Activated naive CD4-positive, alpha-beta T cell treated with anti-CD3 and anti-CD28 coated beads for 36 hours (primary cell): ENCODE results near the gene MFN2. TPM values are rescaled to one million over a fixed set of nuclear protein-coding genes. Genes with fewer than 3 reads are reported as not detected.

ENCODE experiments used
- CTCF ChIA-PET: fragments of 350-600 bp; sonication (Branson Sonifier 250); formaldehyde crosslinking; loops from one replicate; lab custom pipeline; 2021; ENCODE audit warnings: antibody characterized with exemption; lab: Charles Lee
- DNase-seq: peaks from one replicate; pipeline ENCODE4 v3.0.0-alpha.2; 2020
- H3K27ac Mint-ChIP-seq: one replicate; pipeline ENCODE4 v1.8.0; 2021; ENCODE audit warnings: mild to moderate bottlenecking, mixed read lengths
- H3K27me3 Mint-ChIP-seq: one replicate; pipeline ENCODE4 v1.8.0; 2021; ENCODE audit warnings: low read depth, mixed read lengths
- H3K36me3 Mint-ChIP-seq: one replicate; pipeline ENCODE4 v1.8.0; 2021; ENCODE audit warnings: low read depth, mixed read lengths
- H3K4me1 Mint-ChIP-seq: one replicate; pipeline ENCODE4 v1.8.0; 2021; ENCODE audit warnings: low read depth, mixed read lengths
- H3K4me3 Mint-ChIP-seq: one replicate; pipeline ENCODE4 v1.8.0; 2021; ENCODE audit warnings: mild to moderate bottlenecking, moderate library complexity, mixed read lengths
- H3K9me3 Mint-ChIP-seq: one replicate; pipeline ENCODE4 v1.8.0; 2021; ENCODE audit warnings: mixed read lengths
- intact Hi-C: fragments of 100-400 bp; cut with micrococcal nuclease; formaldehyde crosslinking; loops from one replicate; pipeline ENCODE4 v1.15.1; 2023
- total RNA-seq, 2 experiments: library from RNA; stranded (reverse); gene quantifications; one replicate each; pipeline ENCODE4 v1.2.3, GENCODE V29; 2021

MFN2 gene
- total RNA-seq, 2 experiments from 2014 or later, result 47.4 to 52.3 TPM

DNA sequence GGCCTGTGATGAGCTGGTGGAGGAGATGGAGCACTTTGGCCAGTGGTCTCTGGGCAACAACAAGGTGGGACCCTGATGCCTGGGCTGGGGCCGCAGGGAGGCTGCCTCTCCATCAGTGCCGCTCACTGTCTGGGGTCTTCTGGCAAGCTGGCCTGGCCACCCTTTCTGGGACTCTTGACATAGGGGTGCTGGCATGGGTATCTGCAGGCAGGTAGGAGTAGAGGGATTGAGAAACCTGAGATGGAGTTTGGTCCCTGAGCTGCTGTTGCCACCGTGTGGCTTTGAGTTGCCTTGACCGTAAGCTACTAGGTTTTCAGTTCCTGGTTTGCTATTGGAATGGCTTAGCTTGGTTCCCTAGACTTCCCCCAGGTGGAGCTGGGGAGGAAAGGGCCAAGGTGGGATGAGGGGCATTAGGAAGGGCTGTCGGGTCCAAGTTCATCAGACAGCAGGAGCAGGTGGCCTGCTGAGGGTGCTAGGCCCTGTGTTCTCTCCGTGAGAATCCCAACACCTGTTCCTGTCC lies 13.2 kb upstream of the MFN2 start:
- Mint-ChIP-seq H3K4me1 (no peaks in the 10 kb centered on the region), H3K27ac (no peak overlapping the region), H3K9me3 (no peaks in the 10 kb centered on the region), H3K4me3 (no peak overlapping the region), H3K27me3 (no peaks in the 10 kb centered on the region), H3K36me3 (no peaks in the 10 kb centered on the region)
- no peak for DNase-seq
- intact Hi-C loops, result loop anchor here (5.0 kb wide), 1 partner anchor 130 kb away; no protein-coding TSS in a partner anchor
- CTCF ChIA-PET, result interaction anchor here (1.1 kb wide), 1 partner anchor 130 kb away, joined by 4 read pairs; no protein-coding TSS in a partner anchor

DNA sequence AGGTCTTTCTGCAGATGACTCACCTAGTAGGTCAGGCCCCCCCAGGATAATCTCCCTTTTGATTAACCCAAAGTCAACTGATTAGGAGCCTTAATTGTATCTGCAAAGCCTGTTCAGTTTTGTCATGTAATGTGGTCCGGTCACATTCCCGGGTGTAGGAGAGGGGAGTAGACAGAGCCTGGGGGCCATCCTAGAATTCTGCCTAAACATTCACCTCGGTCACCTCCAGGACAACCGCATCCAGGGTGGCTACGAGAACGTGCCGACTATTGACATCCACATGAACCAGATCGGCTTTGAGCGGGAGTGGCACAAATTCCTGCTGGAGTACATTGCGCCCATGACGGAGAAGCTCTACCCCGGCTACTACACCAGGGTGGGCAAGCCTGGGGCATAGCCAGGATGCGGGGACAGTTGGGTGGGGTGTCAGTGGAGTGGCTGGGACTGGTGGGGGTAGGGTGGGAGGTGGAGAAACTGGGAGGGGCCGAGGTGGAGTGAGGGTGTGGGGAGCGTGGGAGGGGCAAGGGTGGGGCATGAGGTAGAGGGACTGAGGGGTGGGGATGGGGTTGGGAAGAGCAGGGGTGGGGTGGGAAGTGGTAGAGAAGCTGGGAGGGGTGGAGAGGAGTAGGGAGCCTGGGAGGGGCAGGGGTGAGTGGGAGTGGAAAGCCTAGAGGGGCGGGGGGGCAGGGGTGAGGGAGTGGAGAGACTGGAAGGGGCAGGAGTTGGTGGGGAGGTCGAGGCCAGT lies 9.6 kb upstream of the MFN2 start:
- Mint-ChIP-seq H3K27ac (no peak overlapping the region), H3K4me1 (peaks cover 3% of the 10 kb centered on the region), H3K9me3 (no peaks in the 10 kb centered on the region), H3K4me3 (no peak overlapping the region), H3K36me3 (peaks cover 5% of the 10 kb centered on the region), H3K27me3 (no peaks in the 10 kb centered on the region)
- no peak for DNase-seq
- CTCF ChIA-PET, result no interaction called here
- intact Hi-C loops, result no loop called here

DNA sequence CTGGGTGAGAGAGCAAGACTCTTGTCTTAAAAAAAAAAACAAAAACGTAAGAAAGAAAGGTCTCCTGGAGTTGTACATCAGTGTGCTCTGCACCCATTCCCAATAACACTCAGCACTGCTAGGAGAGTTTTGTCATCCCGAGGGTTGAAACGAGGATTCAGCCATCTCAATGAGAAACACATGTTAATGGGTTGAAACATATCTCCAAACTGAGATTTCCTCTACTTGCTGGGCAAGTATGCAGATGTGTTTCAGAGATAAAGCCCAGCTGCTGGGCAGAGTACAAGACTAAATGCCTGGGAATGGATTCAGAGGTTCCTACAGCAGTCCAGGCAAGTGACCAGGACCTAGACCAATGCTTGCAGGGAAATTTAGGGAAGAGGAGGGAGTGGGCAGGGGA lies 2.6 kb upstream of the MFN2 start:
- intact Hi-C loops, result no loop called here
- CTCF ChIA-PET, result no interaction called here
- H3K36me3 Mint-ChIP-seq, result peaks cover 8% of the 10 kb centered on the region
- no peak for DNase-seq
- H3K9me3 Mint-ChIP-seq, result no peaks in the 10 kb centered on the region
- H3K4me3 Mint-ChIP-seq, result no peak overlapping the region
- peaks cover 31% of the 10 kb centered on the region for H3K4me1 Mint-ChIP-seq
- no peaks in the 10 kb centered on the region for H3K27me3 Mint-ChIP-seq
- no peak overlapping the region for H3K27ac Mint-ChIP-seq

DNA sequence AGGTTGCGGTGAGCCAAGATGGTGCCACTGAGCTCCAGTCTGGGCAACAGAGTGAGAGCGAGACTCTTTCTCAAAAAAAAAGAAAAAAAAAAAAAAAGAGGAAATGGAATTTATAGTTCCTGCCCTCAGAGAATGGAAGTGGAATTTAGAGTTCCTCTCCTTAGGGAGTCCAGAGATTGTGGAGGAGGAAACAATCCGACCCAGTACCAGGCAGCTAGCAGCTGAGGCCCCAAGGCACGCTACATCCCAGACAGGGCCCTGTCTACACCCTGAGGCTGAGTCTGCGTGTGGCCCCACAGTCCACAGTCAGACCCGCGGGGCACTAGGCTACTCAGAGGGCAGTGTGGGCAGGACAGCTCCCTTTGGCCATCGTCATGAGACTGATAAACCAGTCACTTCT lies 1.9 kb upstream of the MFN2 start:
- peaks cover 31% of the 10 kb centered on the region for H3K4me1 Mint-ChIP-seq
- intact Hi-C loops, result no loop called here
- H3K9me3 Mint-ChIP-seq, result no peaks in the 10 kb centered on the region
- H3K27ac Mint-ChIP-seq, result no peak overlapping the region
- no peak overlapping the region for H3K4me3 Mint-ChIP-seq
- DNase-seq, result no peak
- CTCF ChIA-PET, result interaction anchor here (0.8 kb wide), 1 partner anchor 140 kb away, joined by 3 read pairs; no protein-coding TSS in a partner anchor
- H3K36me3 Mint-ChIP-seq, result peaks cover 8% of the 10 kb centered on the region
- no peaks in the 10 kb centered on the region for H3K27me3 Mint-ChIP-seq

DNA sequence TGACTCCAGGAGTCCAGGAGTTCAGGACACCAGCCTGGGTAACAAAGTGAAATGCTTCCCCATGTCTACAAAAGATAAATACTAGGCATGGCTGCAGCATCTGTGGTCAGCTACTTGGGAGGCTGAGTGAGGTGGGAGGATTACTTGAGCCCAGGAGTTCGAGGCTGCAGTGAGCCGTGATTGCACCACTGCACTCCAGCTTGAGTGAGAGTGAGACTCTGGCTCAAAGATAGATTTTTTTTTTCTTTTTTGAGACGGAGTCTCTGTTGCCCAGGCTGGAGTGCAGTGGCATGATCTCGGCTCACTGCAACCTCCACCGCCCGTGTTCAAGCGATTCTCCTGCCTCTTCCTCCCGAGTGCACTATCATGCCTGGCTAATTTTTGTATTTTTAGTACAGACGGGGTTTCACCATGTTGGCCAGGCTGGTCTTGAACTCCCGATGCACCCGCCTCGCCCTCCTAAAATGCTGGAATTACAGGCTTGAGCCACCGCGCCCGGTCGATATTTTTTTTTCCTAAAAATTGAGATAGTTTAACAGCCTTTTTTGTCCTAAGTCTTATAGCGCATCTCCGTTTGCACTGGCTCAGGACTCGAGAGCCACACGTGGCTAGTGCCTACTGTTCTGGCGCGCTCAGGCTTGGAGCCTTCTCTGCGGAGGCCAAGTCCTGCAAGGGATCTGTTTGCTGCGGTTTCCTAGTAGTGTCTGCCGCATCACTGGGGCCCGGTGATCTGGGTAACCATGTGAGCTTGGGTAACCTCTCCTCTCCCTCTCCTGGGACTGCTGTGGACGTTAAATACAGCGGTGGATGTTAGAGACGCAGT lies 1.0 kb upstream of the MFN2 start:
- intact Hi-C loops, result no loop called here
- Mint-ChIP-seq H3K27ac (peak overlapping the region; percentile 76), H3K36me3 (peaks cover 11% of the 10 kb centered on the region), H3K4me1 (peaks cover 39% of the 10 kb centered on the region), H3K4me3 (peak overlapping the region; percentile 97), H3K9me3 (no peaks in the 10 kb centered on the region), H3K27me3 (no peaks in the 10 kb centered on the region)
- no peak for DNase-seq
- CTCF ChIA-PET, result interaction anchor here (1.3 kb wide), 1 partner anchor 14 kb away, joined by 3 read pairs; no protein-coding TSS in a partner anchor

DNA sequence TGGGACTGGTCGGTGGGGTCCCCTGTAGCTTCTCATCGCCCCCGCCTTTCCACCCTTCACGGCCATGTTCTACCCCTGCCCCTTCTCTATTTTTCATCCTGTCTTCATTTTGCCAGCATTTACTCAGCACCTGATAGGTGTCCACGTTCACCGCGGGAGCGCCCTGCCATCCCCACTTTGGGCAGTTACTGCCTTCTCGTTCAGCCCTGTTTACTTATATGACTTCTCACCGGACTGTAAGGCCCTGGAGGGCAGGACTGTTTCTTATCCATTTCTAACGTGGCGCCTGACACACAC lies 380 bp downstream of the MFN2 start:
- no peaks in the 10 kb centered on the region for H3K9me3 Mint-ChIP-seq
- H3K27me3 Mint-ChIP-seq, result no peaks in the 10 kb centered on the region
- intact Hi-C loops, result loop anchor here (1.0 kb wide), 4 partner anchors 39 to 175 kb away; partner anchors contain the start of genes KIAA2013, MIIP and MTHFR
- DNase-seq, result no peak
- peaks cover 8% of the 10 kb centered on the region for H3K36me3 Mint-ChIP-seq
- H3K27ac Mint-ChIP-seq, result peak overlapping the region; percentile 92
- CTCF ChIA-PET, result interaction anchor here (0.7 to 1.7 kb wide), 4 partner anchors 12 to 327 kb away, joined by 3 to 5 read pairs (median 3); no protein-coding TSS in a partner anchor
- H3K4me1 Mint-ChIP-seq, result peaks cover 49% of the 10 kb centered on the region
- peak overlapping the region; percentile 97 for H3K4me3 Mint-ChIP-seq

DNA sequence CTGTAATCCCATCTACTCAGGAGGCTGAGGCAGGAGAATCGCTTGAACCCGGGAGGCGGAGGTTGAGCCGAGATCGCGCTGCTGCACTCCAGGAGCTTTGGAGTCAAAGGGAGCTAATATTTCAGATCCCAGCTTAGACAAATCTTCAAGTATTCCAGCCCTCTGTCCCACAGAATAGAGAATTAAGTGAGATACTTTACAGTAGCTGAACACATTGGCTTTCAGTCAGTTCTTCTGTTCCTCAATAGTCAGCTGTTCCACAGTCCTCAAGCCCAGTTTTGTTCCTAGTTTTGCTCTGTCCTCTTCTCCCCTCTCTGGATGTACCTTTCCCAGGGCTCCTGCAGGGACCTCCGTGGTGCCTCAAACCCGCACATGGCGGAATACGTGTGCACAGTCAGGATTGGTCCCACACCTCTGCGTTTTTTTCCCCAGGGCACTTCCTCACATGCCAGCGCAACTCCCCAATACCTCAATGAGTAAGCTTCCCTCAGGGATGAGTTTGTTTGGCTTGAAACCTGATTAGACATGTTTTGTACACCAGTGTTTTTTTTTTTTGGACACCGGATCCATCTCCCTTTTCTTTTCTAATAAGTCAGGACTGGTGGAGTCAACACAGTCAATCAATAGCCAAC lies 1.2 kb downstream of the MFN2 start:
- peaks cover 55% of the 10 kb centered on the region for H3K4me1 Mint-ChIP-seq
- H3K4me3 Mint-ChIP-seq, result peak overlapping the region; percentile 97
- H3K9me3 Mint-ChIP-seq, result no peaks in the 10 kb centered on the region
- H3K27me3 Mint-ChIP-seq, result no peaks in the 10 kb centered on the region
- H3K27ac Mint-ChIP-seq, result peak overlapping the region; percentile 92
- no peak for DNase-seq
- CTCF ChIA-PET, result interaction anchor here (0.6 to 1.7 kb wide), 4 partner anchors 73 to 411 kb away, joined by 3 to 5 read pairs (median 3); no protein-coding TSS in a partner anchor
- intact Hi-C loops, result no loop called here
- peaks cover 10% of the 10 kb centered on the region for H3K36me3 Mint-ChIP-seq

DNA sequence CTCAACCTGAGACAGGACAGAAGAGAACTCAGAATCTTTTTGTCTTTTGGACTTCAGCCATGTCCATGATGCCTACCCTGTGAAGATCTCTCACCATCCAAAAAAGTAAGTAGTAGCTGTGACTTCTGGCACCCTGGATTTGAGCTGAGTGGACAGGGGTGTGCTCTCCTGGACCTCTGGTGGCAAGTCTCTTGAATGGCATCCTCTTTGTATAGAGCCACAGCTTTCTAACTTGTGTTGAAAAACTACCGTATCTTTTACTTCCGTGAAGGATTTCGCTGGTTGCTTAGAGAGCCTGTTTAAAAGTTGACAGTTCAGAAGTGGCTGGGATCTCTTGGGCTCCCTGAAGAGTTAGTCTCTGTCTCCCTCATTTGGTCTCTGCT lies 1.8 kb downstream of the MFN2 start:
- Mint-ChIP-seq H3K27ac (peak overlapping the region; percentile 47), H3K9me3 (no peaks in the 10 kb centered on the region), H3K4me3 (peak overlapping the region; percentile 97), H3K4me1 (peaks cover 55% of the 10 kb centered on the region), H3K36me3 (peaks cover 10% of the 10 kb centered on the region), H3K27me3 (no peaks in the 10 kb centered on the region)
- CTCF ChIA-PET, result interaction anchor here (0.6 to 1.7 kb wide), 2 partner anchors 73 to 411 kb away, joined by 3 to 5 read pairs; no protein-coding TSS in a partner anchor
- DNase-seq, result no peak
- intact Hi-C loops, result no loop called here

DNA sequence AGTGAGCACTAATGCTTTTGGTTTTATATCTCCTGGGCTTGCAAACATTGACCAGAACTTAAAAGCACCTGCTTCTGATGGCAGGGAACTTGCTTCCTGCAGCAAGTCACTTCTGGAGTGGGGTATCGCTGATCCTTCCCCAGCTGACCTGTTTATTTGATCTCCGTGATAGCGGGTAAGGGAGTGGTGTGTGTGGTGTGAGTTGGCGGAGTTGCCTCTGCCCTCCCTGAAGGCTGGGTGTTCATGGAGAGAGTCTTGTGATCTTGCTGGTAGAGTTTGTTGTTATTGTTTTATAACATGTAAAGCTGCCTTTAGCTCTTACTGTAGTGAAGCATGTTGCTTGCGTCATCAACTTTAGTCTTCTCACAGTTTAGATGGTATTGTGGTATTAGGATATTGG lies 3.9 kb downstream of the MFN2 start:
- no peak for DNase-seq
- H3K36me3 Mint-ChIP-seq, result peaks cover 13% of the 10 kb centered on the region
- peaks cover 55% of the 10 kb centered on the region for H3K4me1 Mint-ChIP-seq
- no peaks in the 10 kb centered on the region for H3K27me3 Mint-ChIP-seq
- H3K9me3 Mint-ChIP-seq, result no peaks in the 10 kb centered on the region
- no peak overlapping the region for H3K27ac Mint-ChIP-seq
- intact Hi-C loops, result no loop called here
- CTCF ChIA-PET, result no interaction called here
- no peak overlapping the region for H3K4me3 Mint-ChIP-seq

DNA sequence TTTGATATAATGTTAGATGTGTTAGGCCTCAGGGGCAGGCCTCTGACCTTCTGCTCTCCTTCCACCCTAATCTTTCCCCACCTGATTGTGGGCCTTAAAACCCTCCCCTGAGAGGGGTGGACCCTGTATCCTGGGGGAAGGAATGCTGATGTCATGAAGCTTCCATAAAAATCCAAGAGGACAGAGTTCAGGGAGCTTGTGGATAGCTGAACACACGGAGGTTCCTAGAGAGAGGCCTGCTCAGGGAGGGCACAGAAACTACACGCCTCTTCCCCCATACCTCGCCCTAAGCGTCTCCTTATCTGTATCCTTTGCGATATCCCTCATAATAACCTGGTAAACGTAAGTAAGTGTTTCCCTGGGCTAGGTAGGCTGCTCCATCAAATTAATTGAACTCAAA lies 4.3 kb downstream of the MFN2 start:
- Mint-ChIP-seq H3K9me3 (no peaks in the 10 kb centered on the region), H3K27me3 (no peaks in the 10 kb centered on the region), H3K4me1 (peaks cover 50% of the 10 kb centered on the region), H3K4me3 (no peak overlapping the region), H3K27ac (no peak overlapping the region), H3K36me3 (peaks cover 15% of the 10 kb centered on the region)
- DNase-seq, result no peak
- CTCF ChIA-PET, result no interaction called here
- intact Hi-C loops, result no loop called here

DNA sequence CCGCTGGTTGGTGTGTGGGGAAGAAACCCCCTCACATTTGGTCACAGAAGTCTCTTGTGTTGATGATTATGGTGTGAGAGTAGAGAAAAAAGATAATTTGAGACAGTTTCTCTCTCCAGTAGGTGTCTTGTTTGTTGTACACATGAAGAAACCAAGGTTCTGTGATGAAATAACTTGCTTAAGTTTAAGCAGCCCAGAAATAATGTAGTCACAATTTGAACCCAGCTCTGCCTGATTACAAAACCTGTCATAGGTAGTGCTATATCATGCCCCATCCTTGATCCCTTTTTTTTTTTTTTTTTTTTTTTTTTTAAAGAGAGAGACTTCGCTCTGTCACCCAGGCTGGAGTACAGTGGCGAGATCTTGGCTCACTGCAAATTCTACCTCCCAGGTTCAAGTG lies 4.9 kb downstream of the MFN2 start:
- intact Hi-C loops, result no loop called here
- no peaks in the 10 kb centered on the region for H3K9me3 Mint-ChIP-seq
- H3K4me1 Mint-ChIP-seq, result peaks cover 47% of the 10 kb centered on the region
- H3K27ac Mint-ChIP-seq, result no peak overlapping the region
- peaks cover 16% of the 10 kb centered on the region for H3K36me3 Mint-ChIP-seq
- no peak overlapping the region for H3K4me3 Mint-ChIP-seq
- CTCF ChIA-PET, result no interaction called here
- no peaks in the 10 kb centered on the region for H3K27me3 Mint-ChIP-seq
- DNase-seq, result no peak

DNA sequence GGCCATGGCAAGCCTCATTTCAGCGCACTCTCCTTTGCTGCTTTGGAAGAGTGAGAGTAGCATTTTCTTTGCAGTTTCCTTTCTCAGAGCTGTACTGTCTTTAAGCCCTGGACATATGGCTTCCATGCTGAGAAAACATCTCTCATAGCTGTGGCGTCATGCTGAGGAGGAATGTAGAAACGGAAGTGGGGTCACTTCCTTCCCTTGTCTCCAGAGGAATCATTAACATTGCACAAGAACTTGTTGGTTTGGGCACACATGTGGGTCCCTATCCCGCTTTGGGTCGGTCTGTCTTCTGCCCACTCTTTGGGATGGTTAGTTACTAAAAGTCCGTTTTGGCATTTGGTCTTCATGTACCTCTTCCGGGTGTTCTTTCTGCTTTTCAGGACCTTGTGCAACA lies 5.6 kb downstream of the MFN2 start:
- H3K4me1 Mint-ChIP-seq, result peaks cover 44% of the 10 kb centered on the region
- intact Hi-C loops, result no loop called here
- H3K27me3 Mint-ChIP-seq, result no peaks in the 10 kb centered on the region
- no peak overlapping the region for H3K27ac Mint-ChIP-seq
- H3K36me3 Mint-ChIP-seq, result peaks cover 22% of the 10 kb centered on the region
- no peak for DNase-seq
- CTCF ChIA-PET, result interaction anchor here (0.8 kb wide), 1 partner anchor 63 kb away, joined by 3 read pairs; no protein-coding TSS in a partner anchor
- H3K4me3 Mint-ChIP-seq, result no peak overlapping the region
- H3K9me3 Mint-ChIP-seq, result no peaks in the 10 kb centered on the region
